ENCODE results near the gene ATP1A3.

DNA sequence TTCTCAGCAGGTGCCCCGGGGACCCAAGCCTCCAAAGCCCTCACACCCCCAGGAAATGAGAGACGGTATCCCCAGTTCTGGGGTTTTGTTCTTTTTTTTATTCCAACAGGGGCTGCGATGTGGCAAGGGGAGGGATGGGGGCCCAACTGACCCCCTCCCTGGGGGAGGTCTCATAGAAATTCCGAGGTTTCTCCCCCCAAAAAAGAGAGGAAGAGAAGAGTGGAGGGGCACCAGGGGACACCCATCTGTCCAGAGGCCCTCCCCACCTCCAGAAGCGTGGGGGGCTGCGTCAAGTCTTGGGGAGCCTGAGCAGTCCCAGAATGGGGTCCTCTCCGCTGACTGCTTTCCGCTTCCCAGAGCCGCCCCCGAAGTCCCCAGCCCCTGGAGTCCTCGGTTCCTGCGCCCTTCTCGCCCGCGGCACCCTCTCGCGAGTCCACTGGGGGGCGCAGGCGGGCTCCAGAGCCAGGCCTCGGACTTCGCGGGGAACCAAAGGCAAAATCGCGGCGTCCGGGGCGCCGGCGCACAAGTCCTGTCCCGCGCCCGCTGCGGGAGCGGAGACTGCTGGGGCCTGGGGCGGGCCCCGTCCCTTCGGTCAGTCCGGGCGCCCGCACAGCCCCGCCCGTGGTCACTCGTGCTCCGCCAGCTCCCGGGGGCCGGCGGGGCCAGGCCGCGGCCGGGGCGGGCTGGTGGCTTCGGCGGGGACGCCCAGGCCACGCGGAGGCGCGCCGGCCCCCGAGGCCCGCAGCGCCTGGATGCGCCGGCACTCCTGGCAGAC is 4.4 kb upstream of the ATP1A3 start:
- TF ChIP-seq YY1 (IDR thresholded peaks at IDR 0.05; ENCODE audit: insufficient read depth, insufficient read length) (no peak), ZNF274 (IDR thresholded peaks at IDR 0.05; ENCODE audit: low read depth, low read length) (no peak), SUZ12 (IDR thresholded peaks at IDR 0.05; ENCODE audit: extremely low read depth, insufficient read depth, insufficient read length) (no peak)
